ENCODE data around the gene SLAMF9.
A peak's percentile ranks its signal among the peaks of the same experiment; 100 is the strongest.

The SLAMF9 gene

DNA sequence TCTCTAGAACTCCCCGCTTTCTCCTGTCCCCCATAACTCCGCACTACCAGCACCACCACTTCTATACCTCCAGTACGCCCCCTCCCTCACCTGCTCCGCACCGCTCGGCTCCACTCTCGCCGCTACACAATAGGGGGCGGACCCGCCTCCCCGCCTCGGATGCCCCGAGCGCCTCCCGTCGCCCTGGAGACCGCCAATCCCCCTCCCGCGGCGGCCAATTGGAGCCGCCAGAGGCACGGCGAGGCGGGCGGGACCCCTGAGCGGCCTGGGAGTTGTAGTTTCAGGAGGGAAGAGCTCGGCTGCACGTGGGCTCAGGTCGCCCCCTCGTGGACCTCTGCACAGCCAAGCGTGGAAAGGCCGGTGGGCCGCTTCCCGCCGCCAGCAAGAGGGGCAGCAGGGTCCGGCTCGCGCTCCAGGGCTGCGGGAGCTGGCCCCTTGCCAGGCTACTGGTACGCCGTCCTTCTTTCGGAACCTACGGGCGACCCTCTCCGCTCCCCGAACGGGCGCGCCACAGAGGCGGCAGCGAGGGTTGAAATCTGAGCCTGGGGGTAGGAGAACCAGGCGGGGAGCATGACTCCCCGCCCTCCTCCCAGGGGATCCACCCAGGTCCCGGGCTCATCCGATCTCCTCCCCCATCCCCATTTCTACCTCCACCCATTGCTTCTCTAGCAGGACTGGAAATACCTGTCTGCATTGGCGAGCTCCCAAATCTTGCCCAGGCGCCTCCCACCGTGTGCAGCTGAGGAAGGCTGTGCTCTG lies 8.4 kb downstream of the SLAMF9 start, which contains the start of gene IGSF9:
TSS of gene IGSF9 (minus strand) at position 131 of the 759 bp plus-strand sequence. CDS start 2,159 bp downstream, outside the sequence.
- peak; percentile 67 for DNase-seq

DNA sequence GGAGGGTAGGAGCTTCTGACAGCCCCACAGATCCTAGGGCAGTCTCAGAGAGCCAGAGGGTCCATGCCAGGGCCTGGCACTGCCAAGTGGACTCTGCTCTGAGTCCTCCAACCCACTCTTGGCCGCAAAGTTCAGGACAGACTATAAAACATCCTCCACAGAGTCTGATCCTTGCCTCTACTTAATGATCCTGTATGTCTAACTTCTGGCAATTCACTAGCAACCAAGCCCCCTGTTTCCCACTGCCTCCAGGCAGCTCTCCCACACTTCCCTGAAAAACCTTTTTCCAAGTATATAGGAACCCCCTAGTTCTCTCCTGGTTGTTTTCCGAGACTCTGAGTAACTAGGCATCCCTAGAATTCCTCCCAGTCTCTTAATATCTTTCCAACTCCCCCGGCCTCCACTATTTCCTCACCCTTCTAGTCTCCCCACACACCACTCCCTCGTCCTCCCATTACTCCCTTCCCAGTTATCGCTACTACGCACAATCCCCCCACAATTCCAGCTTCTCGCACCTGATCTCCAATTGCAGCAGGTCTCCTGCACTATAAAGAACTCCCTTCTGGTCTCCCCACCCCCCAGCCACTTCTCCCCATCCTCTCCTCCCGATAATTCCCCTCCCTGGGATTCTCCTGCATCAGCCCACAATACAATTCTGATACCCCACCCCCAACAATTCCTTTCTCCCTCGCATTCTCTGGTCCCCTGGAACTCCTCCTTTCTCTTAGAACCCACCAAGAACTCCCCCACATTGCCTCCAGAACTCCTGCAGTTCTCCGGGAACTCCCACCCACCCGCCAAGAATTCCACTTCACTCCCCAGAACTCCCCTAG lies 9.2 kb downstream of the SLAMF9 start:
- DNase-seq, result no peak

DNA sequence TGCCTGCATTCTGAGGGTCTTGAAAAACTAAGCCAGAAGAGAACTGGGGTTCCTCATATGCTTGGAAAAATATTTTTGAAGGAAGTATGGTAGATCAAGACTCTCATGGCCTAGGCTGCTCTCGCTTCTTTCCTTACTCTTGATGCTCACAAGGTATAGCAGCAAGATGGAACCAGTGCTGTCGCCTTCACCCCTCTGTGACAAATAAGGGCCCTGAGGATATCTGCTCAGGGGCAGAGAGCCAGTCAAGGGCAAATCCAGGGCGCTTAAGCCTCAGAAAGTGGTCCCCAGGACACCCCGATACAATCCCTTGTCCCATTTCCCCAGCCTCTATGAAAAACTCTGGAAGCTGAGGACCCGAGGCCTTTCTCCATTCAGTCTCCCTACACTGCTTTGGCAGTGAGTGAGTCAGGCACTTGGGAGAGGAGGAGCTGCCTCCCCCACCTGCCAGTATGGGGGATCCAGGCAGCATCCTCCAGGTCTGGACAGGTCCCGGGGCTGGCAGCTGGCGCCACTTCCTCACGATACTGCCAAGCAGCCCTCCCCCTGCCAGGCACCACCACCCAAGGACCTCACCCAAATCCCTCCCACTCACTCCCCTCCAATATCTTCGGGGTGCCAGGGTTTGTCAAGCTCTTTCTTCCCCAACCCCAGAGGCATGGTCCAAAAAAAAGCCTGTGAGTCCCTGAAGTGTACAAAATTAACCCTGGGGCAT lies 10.0 kb downstream of the SLAMF9 start:
- DNase-seq, result no peak

DNA sequence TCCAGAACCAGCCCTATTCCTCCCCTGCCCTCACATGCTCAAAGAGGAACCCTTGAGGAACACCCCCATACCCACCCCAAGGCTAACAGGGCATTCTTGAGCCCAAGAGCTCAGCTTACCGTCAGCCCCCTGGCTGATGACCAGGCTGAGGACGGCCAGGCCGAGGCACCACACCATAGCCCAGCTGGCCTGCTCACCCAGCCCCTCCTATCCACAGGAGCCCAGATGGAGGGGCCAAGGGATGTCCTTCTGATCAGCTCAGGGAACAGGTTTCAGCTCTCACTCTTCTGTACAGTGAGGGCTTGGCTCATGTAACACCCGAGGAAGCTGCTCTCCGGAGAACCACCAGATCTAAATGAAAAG lies 10.8 kb downstream of the SLAMF9 start:
- no peak for DNase-seq

DNA sequence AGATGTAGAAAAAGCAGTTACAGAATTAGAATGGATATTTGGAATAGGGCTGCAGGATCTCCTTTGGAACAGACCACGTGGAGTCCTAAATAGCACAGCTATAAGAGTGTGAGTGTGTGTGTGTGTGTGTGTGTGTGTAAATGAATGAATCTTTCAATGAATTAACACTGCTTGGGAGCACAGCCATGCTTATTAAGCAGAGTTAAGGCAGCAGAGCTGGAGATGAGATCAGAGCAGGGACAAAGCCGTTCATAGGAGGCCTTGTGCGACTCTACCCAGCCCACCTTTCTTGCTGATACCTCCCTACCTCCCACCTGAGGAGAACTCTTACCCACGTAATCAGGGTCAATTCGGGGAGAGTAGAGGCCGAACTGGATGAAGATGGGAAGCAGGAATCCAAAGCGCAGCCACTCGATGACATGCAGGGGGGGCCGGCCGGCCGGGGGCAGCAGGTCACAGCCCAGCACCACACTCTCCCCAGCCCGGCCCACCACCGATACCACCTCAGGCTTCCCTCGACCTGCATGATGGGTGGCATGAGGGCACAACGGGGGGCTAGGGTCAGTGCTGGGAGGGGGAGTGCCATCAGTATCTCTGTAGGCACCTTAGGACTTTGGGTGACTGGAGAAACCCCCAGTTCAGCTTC lies 11.3 kb downstream of the SLAMF9 start:
- DNase-seq, result no peak

DNA sequence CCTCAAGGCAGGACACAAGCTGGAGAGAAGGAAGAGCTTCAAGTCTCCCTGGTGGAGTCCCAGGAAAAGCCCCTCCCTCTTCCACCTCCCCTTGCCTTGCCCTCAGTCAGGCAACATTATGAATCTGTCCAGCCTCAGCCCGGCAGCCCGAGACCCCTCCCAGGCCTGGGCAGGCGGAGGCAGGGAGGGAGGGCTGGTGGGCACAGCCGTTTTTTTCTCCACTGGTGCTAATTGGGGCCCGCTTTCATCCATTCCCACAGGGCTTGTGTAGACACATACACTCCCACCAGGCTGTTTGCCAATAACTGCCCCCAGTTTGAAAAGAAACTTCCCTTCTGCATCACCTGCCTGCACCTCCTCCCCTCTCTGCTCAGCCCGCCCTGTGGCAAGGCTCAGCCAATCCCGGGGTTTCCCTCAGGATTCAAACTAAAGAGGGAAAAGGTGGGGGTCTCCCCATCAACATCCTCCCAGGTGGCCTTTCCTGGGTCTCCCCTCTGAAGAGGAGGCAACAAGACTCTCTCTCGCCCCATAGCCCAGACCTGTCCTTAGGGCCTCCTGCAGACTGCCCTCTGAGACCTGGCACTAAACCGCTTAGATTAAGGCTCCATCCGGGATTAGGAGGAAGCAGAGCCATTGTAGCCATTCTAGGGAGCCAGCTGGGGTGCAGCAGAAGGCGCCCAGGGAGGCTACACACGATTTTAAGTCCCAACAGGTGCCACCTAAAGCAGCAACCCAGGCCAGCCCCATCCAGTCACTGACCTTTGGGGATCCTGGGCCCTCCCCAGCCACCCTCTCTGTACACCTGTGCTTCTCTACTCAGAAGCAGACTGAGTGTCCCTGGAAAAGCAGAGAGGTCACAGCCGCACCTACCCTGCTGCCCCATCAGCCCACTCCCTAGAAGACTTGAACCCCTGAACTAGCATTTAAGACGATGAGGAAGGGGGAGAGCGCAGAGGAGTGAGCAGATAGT lies 12.2 kb downstream of the SLAMF9 start:
- DNase-seq, result no peak

DNA sequence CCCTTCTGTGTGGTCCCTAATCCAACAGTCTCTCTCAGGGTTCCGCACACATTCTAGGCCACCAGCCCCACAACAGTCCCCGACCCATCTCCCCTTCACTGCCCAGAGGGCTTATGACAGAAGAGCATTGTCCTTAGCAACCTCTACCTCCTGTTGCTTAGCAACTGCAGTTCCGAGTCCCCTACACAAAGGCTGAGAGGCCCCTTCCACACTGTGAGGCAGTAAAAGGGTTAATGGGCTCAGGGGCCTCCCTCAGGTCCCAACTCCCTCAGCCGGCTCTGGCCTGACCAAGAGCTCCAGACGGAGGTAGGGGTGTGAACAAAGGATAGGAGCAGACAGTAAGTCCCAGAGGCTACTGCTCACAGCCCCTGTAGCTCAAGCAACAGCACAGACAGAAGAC lies 12.9 kb downstream of the SLAMF9 start:
- no peak for DNase-seq

DNA sequence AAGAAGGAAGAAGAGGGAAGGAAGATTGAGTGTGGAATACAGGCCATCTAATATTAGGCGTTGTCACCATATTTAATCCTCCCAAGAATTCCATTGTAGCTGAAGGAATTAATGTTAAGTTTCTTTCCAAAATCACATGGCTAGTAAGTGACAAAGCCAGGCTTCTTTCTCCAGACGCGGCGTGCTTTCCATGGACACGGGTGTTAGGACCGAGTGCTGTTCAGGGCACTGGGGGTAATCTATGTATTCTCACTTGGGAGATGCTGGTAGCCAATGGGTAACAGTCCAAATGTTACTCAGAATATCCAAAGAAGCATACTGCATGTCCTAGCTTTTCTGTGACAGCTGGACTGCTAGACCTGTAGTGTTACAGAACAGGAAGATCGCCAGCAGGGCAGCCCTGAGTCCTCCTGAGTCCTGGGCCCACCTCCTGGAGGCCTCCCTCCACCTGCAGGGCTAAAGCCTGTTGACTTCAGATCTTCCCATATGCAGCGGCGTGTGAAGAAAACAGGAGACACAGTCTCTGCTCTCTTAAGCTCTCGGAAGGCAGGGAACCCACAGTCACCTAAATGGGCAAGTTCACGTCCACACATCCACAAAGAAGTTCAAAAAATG lies 13.9 kb downstream of the SLAMF9 start:
- DNase-seq, result no peak

DNA sequence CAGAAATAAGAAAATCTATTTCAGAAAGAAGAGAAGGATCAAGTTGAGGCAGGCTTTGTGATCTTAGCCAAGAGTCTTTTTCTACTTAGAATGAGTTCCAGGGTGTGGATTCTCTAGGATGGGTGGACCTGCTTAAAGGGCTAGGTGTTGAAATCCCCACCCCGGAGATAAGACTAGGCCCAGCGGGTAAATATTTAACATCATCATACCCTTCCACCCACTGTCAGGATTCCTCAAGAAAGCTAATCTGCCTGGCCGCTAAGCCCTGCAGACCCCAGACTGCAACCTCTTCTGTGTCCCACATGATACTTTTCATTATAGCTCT lies 14.4 kb downstream of the SLAMF9 start:
- DNase-seq, result no peak

DNA sequence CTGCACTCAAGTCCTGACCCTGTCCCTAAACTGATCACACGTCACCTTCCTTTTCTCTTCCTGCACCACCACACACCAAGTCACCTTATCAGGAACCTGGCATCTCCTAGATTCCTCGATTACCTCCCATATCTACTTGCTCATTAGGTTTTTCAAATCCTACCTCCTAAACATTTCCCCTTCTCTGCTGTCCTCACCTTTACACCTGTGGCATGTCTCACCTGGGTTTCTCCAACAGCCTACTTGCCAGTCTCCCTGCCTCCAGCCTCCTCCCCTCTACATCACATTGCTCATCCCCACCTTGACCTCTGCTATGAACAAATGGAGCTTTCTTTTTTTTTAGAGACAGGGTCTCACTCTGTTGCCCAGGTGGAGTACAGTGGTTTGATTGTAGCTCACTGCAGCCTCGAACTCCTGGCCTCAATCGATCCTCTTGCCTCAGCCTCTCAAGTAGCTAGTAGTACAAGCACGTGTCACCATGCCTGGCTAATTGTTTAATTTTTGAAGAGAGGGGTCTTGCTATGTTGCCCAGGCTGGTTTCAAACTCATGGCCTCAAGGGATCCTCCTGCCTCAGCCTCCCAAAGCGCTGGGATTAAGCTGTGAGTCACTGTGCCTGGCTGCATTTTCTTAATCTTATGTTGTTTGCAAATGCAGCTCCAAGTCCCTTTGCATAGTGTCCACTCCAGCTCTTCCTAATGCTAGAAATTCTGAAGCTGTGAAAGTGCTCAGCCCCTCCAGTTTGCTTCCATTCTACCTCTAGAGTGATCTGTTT lies 14.9 kb downstream of the SLAMF9 start:
- no peak for DNase-seq

DNA sequence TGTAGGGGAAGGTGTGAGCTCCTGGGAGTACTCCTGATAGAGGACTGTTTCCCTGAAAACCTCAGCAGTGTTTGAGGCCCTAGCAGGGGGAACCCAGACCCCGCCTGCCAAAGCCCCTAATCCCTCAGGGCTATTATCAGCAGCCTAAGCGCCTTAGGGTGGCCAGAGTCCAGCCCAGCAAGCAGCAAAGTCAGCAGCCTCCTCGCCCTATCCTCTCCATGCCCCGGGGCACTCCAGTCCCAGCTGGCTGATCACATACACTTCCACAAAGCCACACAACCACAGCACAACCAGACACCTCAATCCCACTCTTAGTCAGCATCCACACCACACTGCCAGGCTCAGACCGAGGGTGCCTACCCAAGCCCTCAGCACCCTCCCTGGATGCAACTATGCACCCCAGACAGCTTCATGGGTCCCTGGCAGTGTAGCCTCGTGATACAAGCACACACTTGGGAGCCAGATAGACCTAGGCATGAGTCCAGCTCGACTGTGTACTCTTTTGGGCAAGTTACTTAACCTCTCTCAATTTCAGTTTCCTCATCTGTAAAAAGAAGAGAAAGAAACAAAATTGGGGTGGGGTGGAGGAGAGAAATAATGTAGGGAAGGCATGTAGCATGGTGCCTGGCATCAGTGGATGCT lies 15.7 kb downstream of the SLAMF9 start:
- DNase-seq, result no peak

DNA sequence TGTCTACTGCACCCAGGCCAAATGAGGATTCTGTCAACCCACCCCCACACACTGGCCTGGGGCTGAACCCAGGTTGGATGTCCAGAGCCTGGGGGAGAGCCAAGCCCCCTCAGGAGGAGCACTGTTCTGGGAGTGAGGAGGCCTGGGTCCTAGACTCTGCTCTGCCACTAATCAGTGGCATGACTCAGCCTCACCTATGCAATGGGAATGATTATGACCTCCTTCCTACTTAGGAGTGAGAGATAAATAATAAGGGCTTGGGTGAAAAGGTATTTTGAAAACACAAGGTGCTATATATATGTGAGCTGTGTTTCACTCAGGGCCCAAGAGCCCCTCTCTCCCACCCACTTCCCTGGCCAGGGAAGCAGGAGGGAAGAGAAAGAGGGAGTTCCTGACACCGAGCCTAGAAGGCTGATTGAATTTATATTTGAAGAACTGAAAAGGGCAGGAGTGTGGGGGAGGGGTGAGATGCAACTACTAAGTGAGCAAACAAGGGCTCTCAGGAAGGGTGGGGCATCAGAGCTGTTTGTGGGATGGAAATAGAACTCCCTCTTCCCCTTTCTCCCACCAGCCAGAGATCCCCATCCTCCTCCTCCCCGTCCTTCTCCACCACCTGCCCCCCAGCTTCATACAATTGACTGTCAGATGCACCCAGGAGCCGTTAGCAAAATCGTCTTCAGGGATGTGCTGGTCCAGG lies 16.8 kb downstream of the SLAMF9 start:
- no peak for DNase-seq

DNA sequence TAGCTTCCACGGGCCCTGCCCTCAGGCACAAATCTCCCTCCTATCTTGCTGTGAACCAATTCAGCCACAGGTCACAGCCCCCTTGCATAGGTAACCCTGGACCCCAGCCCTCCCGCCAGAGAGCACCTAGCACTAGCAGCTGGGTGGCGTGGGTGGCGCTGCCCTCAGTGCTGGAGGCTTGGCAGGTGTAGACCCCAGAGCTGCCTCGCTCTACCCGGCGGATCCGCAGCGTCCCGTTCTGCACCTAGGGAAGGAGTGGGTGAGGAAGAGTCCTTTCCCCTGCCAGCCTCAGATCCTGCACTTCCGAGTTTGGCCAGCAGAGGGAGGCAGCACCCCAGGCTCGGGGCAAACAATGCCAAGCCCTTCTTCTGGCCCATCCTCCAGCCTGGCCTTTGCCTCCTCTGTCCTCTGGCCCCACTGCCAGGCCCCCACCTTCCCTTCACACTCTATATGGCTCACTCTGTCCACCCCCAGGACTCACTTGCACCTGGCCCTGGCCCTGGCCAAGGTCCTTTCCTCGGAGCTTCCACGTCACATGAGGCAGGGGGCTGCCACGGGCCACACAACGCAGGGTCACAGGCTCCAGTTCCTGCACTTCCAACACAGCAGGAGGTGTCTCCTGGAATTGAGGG lies 17.6 kb downstream of the SLAMF9 start:
- peak; percentile 67 for DNase-seq

DNA sequence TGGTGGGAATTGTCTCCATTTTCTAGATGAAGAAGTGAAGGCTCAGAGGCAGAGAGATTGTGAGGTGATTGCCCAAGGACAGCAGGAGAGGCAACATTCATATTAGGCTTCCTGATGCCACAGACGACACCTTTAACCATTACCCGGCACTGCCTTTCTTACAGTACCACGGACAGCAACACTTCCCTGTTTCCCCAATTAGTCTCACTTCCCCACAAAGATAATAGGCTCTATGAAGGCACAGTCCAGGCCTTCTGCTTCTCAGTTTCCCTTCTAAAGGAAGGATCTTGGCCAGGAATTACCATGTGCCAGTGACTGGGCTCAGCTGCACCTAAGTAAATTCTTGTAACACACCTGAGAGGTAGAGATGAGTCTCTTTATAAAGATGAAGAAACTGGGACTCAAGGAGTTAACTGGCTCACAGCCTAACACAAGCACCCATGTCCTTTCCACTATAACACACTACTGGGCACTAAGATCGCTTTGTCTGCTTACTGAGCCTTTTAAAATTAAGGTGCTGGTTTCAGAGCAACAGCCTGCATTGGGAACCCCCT lies 18.2 kb downstream of the SLAMF9 start:
- DNase-seq, result no peak

DNA sequence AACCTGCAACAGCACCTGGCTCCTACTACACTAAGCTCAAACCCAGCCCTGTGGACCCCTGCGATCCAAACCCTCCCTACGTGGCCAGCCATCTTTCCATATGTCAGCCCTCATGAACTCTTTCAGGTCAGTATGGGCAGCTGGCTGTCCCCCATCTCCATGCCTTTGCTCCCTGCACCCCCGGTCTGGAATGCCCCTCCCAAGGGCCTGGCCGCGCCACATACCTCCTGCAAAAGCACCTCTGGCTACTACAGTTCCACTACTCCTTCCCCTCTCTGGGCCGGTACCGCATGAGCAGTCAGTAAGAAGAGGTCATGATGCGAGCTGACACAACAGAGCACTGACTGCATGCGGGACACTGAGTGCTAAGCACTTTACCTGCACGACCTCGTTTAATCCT lies 18.7 kb downstream of the SLAMF9 start:
- DNase-seq, result no peak

DNA sequence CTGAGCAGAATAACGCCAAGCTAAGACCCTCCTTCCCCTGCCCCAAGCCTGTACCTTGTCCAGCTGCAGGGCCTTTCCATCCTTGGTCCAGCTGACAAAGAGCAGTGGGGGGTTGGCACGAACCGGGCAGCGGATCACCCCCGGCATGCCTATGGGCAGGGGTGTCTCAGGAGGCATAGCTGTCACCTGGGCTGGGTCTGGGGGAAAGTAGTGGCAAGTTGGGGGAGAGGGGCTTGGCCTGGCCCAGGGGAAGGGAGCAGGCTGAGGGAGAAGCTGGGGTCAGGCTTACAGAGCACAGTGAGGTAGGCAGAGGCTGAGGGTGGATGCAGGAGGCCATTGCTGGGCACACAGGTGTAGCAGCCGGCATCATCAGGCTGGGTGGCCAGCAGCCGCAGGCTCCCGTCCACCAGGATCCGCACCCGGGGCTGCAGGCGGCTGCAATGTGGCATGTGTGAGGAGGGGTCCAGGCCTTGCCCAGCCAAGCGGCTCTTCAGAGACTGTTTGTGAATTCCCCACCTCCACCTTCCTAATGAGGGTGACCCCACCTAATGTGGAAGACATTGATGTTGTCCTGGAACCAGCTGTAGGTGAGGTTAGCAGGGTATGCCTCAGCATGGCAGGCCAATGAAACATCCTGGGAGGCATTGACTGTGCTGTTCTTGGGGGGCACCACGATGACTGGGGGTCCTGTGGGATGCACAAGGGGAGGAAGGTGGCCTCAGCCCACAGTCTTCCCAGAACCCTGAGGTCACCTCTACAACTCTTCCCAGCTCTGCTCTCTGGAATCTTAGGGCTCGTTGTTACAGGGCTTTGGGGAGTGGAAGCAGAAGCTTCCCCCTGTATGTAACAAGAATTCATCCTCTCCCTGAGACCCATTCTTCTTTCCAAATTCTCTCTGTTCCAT lies 19.6 kb downstream of the SLAMF9 start:
- no peak for DNase-seq

DNA sequence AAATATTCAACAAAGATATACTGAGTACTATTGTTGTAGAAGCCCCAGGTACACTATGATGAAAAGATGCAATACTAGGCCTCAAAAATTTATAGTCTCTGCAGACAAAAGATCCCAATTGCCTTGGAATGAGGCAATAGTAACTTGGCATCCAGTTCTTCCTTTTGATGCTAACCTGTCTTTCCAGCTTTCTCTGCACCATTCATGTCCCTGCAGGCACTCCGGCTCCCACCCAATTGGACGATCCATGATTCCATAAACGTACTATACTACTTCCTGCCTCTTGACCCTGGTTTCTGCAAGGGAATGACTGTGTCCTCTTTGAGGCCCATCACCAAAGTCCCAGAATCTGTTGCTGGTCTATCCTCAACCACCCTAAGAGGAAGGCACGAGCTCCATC lies 20.7 kb downstream of the SLAMF9 start:
- DNase-seq, result no peak

Data from central memory CD4-positive, alpha-beta T cell (primary cell).